GM19468 (cell line): ENCODE results near the gene ATP5MC2.
"Not testable (repeated sequence)": the region's sequence is repeated elsewhere in the genome, so short reads cannot be mapped to it uniquely, and the experiment has no call there.

Experiments used
- ATAC-seq: cut with Tn5 transposase; IDR thresholded peaks from one replicate; pipeline ENCODE4 v1.9.1; 2021; ENCODE audit warnings: mild to moderate bottlenecking, moderate library complexity, moderate number of reproducible peaks; ENCODE audit not compliant: unreplicated experiment; ENCODE audit errors: extremely low read depth

ATP5MC2 gene

DNA sequence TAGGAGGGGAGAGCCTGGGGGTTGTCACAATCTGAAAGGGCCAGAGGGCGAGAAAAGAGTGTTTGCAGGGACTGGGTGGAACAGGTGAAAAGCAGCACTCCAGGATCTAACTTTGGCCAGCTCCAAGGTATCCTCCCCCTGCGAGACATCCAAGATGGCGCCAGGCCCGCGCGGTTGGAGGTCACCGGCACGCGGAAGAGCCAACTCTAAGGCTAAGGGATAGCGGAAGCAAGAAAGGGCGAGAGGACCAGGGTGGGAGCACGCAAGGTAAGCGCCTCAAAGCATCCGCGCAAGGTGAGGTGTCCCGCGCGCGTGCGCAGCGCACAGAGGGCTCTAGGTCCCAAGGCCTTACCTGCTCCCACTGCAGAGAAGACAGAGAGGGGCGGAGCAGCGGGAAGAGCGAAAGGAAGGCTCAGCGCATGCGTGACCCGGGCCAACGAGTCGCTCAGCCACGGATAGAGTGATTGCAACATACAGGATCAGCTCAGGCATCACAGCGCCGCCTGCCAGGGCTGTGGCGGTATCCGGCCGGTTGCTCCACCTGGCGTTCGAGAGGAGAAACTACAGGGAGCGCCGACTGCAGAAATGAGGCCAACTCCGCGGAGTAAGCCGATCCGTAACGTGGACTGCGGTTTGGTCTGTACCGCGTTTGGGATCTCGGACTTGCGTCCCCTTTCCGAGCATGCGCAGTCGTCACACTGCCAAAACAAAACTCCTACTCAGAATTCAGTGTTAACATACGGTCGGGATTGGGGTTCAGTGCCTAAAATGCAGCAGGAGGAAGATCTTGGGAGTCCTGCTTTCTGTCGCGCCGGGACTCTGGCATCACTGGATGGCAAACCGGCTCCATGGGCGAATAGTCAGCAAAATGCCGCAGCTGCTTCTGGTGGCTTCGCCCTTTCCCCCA lies at the start of gene ATP5MC2:
TSS of gene ATP5MC2 (minus strand) at position 383 of the 907 bp plus-strand sequence. CDS start 3,469 bp downstream, outside the sequence.
- ATAC-seq = peak; percentile 86

DNA sequence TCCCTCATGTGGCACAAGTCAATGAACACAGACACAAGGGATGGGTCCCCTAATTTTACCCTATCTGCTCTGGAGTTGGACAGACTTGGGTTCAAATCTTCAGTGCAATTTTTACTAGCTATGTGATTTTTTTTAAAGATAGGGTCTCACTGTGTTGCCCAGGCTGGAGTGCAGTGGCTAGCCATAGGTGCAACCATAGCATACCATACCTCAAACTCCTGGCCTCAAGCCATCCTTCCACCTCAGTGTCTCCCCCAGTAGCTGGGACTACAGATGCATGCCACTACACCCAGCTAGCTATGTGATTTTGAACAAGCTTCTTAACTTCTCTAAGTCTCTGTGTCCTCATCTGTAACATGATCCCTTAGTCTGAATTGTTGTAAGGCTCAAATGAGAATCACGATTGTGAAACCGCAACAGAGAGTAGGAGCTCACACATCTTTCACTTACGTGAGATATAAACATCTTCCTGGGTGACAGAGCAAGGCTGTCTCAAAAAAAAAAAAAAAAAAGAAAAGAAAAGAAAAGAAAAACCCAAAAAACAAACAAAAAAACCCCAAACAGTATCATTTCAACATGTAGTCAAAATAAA lies 46.7 kb upstream of the ATP5MC2 start:
- ATAC-seq = no peak

DNA sequence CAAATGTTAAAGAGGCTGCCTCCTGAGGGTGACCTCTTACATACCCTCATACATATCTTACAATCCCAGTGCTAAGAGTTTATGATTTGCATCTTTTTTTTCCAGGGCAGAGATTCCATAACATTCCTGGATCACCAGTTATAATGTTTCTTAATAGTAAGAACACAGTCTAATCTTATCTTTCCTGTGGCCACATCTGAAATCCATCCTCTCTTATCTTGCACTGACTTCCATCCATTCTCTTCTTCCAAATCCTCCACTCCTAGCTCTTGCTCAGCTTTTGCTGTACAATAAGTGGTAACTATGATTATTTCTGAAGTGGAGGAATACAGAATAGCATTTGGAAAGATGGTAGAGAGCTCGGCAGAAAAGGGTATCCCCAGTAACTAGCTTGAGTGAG lies 45.1 kb upstream of the ATP5MC2 start:
- ATAC-seq = no peak

DNA sequence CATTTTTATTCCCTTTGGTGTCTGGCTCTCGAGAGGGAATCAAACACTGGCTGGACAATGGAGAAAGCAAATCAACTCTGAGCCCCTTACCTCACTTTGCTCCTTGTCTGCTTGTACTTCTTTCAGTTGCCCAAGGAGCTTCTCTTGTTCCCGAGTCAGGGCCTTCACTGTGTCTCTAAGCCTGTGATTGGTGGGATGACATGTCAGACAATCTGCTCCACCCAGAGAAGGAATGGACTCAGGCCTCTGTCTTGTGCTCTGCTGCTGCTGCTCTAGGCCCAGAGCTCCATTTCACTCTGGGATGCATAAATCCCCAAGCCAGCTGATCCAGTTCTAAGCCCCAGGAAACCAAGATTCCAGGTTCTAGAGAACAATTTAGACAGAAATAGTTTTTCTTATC lies 43.8 kb upstream of the ATP5MC2 start:
- ATAC-seq = no peak

DNA sequence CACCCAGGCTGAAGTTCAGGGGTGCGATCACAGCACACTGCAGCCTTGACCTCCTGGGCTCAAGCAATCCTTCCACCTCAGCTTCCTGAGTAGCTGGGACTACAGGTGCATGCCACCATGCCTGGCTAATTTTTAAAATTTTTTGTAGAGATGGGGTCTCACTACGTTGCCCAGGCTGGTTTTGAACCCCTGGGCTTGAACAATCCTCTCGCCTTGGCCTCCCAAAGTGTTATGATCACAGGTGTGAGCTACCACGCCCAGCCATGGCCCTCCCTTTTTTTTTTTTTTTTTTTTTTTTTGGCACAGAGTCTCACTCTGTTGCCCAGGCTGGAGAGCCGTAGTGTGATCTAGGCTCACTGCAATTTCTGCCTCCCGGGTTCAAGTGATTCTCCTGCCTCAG lies 42.7 kb upstream of the ATP5MC2 start:
- ATAC-seq = not testable (repeated sequence)

DNA sequence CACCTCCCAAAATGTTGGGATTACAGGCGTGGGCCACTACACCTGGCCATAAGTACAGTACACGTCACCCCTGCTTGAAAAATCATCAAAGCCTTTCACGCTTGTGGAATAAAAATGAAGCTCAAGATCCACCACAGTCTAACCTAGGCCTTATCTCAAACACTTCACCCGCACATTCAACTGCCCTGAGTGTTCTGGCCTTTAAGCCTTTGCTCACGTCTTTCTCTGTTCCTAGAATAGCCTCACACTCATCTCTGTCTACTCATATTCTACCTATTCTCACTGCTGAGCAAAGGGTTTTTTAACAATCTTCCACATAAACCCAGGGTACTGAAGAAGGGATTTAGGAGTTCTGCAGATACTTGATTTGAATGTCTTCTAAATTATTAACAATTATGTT lies 41.4 kb upstream of the ATP5MC2 start:
- ATAC-seq = no peak

DNA sequence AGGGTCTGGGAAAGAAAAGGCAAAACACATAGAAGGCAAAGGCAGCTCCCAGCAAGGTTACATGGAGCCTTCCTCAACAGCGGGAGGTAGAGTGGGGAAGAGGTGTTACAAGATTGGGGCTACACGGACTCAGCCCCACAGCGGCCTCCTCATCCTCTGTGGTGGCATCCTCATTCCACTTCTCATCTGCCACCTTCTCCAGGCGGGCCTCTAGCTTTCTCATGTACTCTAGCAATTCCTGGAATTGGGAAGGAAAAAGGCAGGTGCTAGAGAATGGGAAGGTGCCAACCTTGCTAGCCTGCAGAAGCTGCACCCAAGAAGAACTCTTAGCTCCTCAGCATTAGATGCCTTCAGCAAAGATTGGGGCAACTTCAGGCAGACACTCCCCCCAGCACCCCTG lies 38.1 kb upstream of the ATP5MC2 start:
- no peak for ATAC-seq

DNA sequence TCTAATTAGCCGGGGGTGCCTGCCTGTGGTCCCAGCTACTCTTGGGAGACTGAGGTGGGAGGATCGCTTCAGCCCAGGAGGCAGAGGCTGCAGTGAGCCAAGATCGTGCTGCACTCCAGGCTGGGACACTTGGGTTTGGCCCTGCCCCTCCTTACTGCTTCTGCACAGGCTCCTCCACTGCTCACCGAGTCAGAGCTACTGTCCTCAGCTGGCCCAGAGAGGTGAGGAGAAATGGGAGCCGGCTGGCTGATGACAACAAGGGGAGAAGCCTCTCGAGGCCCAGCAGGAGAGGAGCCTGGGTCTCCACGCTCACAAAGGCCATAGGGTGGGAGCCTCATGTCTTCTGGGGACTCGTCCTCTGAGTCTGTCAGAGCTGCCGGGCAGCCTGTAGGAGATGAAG lies 37.6 kb upstream of the ATP5MC2 start:
- no peak for ATAC-seq

DNA sequence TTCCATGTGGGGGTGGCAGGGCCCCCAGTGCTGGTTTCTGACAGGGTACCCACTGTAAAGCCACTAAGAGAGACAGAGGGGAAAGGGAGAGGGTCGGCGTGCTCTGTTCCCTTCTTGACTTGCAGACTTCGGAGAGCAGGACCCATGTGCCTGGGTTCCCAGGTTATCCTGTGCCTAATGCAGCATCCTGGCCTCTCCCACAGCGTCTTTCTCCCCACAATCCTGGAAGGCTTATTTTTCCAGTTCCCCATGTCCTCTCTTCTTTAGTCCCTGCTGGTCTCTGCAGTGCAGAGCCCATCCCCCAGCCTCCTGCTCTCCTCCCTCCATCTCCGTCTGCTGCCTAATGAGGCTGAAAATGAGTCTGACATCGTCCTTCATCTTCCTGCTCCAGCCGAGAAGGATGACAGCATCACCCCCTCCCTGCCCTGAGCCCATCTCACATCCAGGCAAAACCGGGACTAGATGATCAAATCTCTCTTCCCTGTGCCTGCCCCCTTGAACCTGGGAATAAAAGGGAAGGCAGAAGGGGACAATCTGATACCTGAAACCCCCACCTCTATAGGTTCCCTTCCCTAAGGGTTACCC lies 36.3 kb upstream of the ATP5MC2 start:
- no peak for ATAC-seq

DNA sequence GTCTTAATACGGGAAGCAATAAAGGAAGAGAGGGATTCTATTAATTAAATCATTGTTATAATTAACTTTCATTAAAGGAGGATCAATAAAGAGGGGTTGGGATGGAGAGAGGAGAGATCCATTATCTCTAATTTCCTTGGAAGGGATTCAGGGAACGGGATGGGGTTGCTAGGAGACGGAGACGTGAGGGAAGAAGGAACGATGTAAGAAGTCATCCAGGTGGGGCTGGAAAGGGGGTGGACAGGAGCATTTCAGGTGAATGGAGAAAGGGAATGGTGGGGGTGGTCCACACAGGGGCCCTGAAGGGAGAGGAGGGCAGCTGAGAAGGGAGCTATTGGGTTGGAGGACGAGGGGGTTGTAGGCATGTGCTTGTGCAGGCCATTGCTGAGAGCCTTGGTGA lies 34.2 kb upstream of the ATP5MC2 start:
- no peak for ATAC-seq

DNA sequence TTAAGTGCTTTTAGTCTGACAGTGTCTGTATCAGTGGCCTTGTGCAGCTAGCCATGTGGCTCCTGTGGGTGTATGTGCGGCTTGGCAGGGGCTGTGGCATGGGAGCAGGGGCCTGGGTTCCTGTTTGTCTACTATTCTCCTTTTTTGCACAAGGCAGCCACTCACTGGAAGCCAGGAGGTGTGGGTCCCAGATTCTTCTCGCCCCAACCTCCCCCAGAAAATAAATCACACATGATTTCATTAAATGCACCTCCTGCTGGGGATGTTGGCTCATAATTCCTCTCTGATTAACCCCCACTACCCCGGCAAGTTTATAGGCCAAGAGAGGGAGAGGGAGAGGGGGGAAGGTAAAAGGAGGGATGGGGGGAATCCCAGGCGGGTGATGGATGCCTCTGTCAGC lies 33.8 kb upstream of the ATP5MC2 start:
- ATAC-seq = no peak

DNA sequence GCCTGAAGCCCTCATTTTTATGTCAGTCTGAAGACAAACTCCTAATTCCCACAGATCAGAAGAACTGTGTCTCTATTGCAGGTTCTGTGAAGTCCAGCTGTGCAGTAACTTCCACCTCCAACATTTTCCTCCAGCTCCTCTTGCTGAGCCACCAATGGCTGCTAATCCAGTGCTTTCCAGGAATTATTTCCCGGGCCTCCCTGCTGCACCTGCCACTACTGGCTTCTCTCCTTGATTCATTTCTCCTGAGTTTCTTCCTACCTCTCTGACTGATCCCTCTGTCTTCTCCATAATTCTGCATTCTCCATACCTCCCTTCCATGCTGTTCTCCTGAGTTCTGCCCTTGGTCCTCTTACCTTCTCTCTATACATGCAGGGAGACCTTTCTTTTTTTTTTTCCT lies 30.2 kb upstream of the ATP5MC2 start:
- ATAC-seq = no peak

DNA sequence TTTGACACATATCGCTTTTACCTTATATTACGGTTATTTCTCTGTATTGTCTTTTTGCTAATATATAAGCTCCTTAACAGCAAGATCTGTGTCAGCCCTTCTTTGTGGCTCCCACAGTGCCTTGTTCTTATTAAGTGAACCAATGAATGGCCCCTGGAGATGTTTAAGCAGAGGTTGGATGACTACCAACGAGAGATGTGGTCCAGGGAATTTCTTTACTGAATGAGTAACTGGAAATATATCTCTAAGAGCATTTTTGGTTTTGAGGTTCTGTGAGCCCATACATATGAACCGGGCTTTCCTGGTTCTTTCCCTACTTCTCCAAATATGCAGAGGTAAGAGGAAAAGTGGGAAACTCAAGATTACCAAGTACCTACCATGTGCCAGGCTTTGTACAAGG lies 27.9 kb upstream of the ATP5MC2 start:
- ATAC-seq = no peak

DNA sequence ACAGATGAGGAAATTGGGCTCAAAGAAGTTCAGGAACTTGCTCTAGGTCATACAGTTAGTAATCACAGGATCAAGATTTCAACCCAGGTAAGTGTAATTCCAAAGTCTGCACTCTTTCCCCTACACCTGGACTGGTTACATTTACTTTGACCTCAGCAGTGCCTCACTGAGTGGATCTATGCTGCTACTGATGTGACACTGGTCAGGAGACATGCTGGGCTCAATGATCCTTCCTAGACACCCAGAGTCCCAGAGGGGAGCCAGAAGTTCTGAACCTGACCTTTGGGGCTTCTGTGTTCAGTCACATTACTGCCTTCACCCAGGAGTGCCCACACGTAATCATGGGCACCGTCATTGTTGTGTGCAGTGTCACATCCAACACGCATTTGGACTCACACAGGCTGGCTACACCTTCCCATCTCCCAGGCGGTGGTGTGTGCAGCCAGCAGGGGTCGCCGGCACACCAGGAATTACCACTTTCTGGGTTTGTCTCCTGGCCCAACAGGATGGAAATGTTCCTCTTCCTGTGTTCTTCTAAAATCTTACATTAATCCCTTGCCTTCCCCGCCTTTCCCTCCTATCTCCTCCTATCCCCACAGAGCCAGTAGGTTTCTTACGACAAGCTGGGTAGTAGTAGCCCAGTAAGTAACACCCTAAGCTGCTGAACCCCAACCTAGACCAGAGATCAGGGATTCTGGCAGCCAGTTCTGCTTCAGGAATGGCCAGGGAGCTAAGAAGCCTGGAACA lies 25.8 kb upstream of the ATP5MC2 start:
- ATAC-seq = no peak

DNA sequence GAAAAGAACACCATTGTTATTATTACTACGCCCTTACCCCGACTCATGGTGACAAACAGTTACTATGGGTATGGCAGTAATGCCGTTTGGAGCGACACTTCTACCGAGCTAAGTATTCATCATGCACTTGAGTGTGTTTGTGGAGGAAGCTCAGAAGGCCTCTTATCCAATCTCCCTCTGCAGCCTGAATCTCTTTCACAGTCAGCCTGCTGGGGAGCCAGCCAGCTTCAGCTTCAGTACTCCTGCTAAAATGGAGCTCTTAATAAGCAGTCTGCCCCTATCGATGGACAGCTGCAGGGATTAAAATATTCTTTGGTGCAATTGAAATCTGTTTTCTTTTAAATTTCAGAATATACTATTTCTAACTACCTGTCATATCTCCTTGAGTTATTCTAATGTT lies 24.7 kb upstream of the ATP5MC2 start:
- no peak for ATAC-seq

DNA sequence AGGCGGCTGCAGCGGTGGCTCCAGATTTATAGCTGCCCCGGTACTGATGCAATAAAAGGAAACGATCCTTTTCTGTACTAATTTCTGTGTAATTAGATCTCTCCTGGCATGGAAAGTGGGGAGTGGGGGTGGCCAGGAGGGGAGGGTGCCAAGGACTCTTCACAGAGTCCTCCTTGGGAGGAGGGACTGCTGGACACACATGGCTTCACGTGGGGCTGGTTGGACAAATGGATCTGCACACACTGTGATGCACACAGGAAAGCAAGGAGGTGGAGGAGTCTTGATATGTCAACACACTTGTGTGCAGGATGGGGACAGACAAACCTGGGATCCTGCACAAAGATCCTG lies 23.8 kb upstream of the ATP5MC2 start:
- ATAC-seq = no peak

DNA sequence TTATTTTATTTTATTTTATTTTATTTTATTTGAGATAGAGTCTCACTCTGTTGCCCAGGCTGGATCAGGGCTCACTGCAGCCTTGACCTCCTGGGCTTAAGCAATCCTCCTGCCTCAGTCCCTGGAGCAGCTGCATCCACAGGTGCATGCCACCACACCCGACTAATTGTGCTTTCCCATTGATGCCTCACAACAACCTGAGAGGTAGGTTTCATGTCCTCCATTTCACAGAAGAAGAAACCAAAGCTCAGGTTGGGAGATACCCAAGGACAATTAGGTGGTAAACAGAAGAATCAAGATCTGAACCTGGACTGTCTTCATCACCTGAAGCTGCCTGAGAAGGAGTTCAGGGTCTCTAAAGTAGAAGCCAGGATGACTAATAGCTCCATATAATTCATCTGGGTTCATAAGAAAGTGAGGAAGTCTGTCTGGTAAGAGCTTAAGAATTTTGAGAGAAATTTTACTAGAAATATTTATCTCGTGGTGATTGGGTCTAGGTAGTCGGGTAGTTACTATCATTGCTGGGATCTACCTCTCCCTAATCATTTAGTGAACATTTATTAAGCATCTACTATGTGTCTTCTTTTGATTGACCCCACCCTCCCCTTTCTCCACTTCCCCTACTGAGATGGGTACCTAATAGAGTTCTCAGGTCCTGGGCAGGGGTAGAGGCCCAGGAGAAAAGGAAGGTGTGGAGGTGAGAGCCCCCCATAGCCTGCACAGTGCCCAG lies 23.2 kb upstream of the ATP5MC2 start:
- no peak for ATAC-seq

DNA sequence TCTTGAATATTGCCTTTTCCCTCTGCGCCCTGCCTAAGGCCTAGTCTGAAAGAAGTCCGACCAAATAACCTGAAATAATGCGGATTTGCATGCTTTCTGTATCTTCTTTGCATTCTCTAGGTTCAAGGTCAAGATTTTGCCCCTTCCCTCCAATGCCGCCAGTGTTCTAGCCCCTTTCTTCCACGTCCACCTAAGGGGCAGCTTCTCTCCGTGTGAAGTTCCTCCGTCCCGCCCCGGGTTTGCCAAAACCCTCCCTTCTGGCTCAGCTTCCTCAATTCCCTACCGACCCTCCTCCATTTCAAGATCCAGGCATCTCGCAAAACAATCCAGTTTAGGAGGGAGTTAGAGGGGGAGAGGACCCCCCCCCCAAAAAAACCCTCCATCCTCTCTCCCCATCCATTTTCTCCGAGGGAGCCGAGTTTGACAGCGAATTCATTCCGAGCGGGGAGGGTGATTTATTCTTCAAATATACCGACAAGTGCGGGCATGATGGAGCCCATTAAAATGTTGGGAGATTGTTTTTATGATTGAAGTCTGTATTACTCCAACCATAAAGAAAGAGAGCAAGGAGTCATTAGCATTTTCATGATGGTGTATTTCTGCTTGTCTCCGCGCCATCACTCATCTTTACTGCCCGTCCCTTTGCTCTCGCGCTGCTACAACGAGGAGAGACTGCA lies 20.9 kb upstream of the ATP5MC2 start:
- no peak for ATAC-seq

DNA sequence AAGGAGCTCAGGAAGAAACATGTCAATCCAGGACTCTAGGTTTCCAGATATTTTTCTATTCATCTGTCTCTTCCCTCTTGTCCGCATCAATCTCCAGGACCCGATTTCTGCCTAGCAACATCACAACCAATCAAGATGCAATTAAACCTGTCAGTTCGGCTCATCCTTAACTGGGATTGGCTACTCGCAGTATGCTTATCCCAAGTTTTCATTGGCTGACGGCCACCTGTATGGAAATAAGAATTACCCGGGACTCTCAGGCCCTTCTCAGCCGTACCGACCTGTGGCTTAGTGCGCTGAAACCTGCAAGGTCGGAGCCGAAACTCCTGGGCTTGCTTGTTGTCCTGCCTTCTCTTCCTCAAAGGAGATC lies 20.4 kb upstream of the ATP5MC2 start:
- no peak for ATAC-seq
